Activated CD4-positive, alpha-beta T cell treated with anti-CD3 and anti-CD28 coated beads, Interleukin-2, Interleukin-6, amounts not matched to agents 100 ng/mL and 50 ng/mL, durations not matched to agents 16 hours and 8 hours (primary cell): Measurements from ENCODE around the gene NOS1AP.
"Not testable (repeated sequence)": the region's sequence is repeated elsewhere in the genome, so short reads cannot be mapped to it uniquely, and the experiment has no call there.

ENCODE experiments used
- DNase-seq: peaks from one replicate; pipeline ENCODE4 v3.0.0-alpha.2; 2020

NOS1AP gene

DNA sequence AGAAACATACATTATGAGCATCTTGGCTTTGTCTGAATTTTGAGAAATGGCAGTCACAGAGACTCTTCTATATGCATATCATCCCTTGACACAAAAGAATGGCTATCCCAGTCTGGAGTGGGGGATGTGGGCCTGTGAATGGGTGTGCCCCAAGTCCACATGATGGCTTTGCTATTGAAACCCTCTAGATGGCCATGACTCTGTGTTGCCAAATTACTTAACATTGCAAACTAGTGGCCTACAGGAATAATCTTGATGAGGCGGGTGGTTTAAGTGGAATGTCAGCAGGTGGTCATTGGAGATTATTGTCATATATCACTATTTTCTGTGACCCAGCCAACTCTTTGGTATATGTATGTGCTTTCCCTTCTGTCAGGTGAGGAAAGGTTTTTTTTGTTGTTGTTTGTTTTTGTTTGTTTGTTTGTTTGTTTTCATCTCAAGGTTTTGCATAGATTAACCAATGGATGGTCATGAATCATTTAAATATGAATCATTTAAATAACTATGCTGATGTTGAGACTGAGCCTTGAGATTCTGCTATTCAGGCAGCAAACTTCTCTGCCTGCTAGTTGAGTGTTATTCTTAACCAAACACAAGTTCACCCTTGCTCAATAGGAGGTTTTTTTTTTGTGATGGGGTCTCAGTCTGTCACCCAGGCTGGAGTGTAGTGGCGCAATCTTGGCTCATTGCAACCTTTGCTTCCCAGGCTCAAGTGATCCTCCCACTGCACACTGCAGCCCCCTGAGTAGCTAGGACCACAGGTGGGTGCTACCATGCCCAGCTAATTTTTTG lies 103.0 kb downstream of the NOS1AP start:
- DNase-seq, result no peak

- DNase-seq, result not testable (repeated sequence)
Observed at GRCh38 chr1:162173607-162174006, 104.1 kb downstream of the NOS1AP start.

GRCh38 chr1:162174027-162174426 lies 104.5 kb downstream of the NOS1AP start:
- DNase-seq, result not testable (repeated sequence)

DNA sequence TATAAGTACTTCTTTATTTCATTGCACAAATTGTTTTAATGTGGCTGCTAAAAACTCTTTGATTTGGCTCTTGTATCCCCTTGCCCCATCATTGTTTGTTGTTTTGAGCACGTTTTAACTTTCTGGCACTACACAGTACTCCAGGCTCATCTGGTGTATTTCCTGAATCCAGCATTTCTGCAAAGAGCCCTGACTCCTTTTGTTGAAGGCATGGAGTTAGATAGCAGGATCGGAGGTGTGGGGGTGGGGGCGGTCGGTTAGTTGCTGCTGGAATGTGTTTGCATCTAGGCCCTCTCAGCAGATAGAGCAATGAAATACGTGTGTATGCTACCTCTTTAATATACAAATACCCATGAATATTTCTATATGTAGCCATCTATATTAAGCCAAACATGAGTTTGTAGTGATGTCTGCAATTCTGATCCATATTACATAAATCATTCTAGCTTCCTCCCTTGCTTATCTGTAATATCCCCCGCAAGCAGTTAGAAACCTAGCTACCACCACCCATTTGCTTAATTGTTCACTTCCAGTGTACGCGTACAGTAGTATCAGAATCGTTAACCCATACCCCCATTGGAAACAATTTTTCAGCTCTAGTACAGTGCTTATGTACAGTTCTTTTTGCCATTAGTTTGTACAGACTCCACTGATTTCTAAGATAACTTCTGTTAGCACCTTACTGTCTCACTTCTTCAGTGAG lies 106.0 kb downstream of the NOS1AP start:
- DNase-seq, result no peak

DNA sequence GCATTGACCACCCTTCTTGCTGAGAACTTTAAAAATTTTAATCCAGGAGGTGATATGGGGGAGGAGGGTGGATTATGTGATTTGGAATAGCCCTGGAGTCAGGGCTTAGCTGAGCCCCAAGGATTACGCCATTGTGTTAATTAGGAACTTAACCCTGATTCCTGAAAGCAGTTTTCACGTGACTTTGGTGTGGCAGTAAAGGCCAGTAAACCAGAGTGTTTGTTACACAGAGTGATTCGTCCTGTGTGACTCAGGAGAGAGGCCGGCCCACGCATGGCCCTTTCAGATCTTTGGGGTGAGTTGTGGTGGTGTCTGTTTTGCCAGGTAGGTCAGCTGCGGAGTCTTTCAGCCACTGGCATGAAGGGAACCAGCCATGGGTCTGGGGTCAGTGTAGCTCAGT lies 107.6 kb downstream of the NOS1AP start:
- no peak for DNase-seq

DNA sequence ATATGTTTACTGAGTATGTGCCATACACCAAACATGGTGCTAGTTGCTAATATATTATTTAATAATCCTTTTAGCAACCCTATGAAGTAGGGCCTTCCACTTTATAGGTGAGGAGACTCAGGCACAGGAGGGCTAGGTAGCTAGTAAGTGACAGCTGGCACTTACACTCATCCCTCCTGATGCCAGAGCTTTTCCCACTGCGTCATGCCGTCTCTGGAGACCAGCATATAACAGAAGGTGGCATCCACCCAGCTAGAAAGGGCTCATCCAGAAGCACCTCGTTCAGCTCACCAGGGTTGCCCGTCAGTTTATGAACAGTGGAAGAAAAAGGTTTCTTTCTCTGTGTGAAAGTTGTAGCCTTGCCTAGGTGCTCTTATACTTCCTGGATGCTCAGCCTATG lies 108.9 kb downstream of the NOS1AP start:
- DNase-seq, result no peak

GRCh38 chr1:162179121-162179520 lies 109.6 kb downstream of the NOS1AP start:
- no peak for DNase-seq

DNA sequence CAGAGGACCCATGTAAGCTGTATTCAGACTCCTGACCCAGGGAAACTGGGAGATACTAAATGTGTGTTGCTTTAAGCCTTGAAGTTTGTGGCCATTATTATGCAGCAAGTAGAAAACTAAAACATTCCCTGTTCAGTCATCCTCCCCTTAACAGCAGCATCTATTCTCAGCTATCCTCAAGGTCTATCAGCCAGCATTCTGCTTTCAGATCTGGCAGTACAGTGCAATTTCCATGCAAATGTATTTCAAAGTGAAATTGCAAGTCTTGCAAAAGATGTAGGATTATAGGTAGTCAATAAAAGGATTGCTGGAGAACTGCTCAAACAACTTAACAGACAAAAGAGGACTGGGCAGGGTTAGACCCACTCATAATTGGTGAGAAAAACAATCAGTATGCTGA lies 111.3 kb downstream of the NOS1AP start:
- no peak for DNase-seq

GRCh38 chr1:162182090-162182489 lies 112.6 kb downstream of the NOS1AP start:
- DNase-seq, result no peak

DNA sequence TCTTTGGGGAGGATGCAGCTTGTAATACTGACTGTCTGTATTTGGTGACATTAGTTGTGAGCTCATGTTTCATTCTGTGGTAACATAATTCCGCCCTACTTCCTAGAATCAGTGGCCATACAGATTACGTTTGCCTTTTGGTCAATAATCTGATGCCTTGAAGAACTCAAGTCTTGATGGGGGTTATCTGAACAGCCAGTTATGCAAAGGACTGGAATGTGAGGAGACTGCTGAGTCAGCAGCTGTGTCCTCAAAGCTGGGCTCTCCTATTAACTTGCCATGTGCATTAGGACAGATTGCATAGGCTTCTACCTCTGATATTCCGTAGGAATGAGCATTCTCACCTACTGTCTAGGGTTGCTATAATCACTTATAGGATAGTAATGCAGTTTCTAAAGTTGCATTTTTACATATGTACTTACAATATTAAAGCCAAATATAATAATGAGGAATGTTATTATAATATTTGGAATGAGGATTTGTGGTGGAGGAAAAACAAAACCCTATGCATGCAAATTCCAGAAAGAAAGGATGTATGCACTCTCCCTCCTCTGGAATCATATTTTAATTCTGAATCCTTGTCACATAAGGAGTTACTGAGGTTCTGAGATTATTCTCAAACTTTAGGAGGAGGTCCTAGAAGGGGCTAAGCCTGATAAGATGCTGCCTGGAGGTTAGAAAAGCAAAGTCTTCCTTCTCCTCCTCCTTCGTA lies 116.0 kb downstream of the NOS1AP start:
- no peak for DNase-seq

DNA sequence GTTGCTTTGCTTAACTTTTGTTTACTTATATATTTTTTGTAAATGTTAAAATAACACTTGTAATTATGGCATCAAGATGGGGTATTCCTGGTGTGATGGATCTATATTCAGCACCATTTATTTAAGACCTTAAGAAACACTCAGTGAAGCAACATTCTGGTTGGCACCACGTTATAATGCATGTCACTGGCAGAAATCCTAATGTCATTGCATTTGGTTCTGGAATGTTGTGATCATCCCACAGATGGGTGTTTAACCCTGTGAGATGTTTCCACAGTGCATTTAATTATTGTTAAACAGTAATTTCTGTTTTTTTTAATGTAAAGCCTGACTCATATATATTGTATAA lies 116.5 kb downstream of the NOS1AP start:
- no peak for DNase-seq

DNA sequence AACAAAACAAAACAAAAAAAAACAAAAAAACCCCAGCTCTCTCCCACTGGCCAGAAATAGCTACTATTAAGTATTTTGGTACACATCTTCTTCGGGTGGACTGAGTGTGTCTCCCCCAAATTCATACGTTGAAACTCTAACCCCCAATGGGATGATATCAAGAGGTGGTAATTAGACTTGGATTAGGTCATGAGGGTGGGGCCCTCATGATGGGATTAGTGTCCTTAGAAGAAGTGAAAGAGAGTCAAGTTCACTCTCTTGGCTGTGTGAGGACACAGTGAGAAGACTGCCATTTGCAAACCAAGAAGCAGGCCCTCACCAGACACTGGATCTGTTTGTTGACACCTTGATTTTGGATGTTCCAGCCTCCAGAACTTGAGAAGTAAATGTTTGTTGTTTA lies 116.9 kb downstream of the NOS1AP start:
- no peak for DNase-seq

GRCh38 chr1:162187687-162188276 lies 118.3 kb downstream of the NOS1AP start:
- no peak for DNase-seq

DNA sequence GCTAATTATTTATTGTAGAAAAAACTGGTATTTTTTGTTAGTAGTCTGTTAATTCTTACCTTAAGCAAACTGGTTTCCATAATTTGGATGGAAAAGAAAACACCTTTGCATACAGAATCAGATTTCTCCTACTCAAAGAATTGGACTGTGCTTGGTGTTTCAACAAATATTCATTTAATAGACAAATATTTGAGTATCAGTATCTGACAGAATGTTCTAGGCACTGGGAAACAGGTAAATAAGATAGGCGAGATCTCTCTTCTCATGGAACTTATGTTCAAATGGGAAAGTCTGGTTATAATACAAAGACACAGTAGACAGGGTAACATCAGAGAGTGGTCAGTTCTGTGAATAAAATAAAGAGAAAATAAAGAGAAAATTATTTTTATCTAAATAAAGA lies 119.9 kb downstream of the NOS1AP start:
- no peak for DNase-seq

DNA sequence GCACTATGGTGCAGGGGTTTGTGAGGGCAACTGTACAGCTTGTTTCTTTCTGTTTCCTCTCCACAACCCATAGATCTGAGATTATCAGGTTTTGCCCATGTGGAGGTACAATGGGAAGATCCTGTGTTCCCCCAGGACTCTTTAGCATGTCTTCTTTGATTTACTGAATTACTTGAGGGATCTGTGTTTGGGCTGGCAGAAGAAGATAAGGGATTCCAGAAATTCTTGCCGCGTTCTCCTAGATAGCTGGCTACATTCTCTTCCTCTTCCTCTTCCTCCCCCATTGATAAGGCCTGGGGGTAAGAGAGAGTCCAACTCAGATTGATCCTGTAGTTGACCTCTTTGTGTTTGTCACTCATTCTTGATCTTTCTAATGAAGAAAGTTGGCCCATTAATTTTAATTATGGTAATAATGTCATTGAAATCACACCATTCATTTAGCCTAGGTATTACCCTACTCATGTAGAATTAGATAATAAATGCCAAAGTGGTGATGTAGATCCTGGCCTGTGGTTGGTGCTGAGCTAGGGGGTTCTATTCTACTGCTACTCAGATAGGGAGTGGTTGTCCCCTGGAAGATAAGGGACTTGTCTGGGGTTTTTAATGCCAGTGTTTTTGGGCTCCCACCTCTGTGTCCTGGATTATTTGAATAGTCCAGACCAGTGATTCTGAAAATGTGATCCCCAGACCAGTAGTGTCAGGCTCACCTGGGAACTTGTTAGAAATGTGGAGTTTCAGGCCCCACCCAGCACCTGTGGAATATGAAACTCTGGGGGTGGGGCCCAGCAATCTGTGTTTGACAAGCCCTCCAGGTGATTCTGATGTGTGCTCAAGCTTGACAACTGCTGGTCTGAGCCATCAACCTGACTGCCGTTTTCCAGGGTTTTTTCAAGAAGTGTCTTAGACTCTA lies 122.2 kb downstream of the NOS1AP start:
- no peak for DNase-seq

DNA sequence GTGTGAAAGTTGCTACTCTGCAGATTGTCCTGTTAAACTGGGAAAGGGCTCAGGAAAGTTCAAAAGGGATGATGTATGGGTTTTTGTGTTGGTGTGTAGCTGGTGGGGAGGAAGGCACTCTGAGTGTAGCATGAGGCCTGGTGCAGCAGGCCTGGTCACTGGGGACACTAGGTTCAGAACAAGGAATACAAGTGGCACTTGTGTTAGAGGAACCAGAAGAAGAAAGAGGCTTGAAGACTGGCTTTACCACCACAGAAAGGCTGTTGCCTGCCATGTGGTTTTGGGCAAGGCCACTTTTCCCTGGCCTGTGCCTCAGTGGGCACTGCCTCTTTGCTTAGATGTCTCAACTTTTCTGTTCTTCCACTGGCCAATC lies 122.8 kb downstream of the NOS1AP start:
- no peak for DNase-seq

- DNase-seq, result no peak
Observed at GRCh38 chr1:162192763-162193162, 123.3 kb downstream of the NOS1AP start.

DNA sequence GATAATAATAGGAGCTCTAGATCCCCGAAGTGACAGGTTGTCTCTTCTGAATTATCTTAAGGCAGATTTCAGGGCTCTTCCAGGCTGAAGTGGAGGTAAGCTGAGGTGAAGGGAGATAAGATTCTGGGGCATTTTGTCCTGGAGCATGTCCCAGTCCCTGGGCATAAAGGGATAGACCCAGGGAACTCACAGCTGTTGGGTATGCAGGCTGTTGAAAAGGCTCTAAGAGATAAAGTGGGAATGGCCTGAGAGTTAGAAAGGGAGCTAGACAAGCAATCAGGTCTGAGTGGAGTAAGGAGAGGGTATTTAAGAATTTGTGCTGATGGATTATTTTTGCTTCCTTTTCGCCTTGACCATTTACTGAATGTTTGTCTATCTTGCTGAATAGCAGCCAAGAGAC lies 123.7 kb downstream of the NOS1AP start:
- no peak for DNase-seq

- DNase-seq, result no peak
Observed at GRCh38 chr1:162193815-162194214, 124.3 kb downstream of the NOS1AP start.

- no peak for DNase-seq
Observed at GRCh38 chr1:162195567-162195966, 126.1 kb downstream of the NOS1AP start.

DNA sequence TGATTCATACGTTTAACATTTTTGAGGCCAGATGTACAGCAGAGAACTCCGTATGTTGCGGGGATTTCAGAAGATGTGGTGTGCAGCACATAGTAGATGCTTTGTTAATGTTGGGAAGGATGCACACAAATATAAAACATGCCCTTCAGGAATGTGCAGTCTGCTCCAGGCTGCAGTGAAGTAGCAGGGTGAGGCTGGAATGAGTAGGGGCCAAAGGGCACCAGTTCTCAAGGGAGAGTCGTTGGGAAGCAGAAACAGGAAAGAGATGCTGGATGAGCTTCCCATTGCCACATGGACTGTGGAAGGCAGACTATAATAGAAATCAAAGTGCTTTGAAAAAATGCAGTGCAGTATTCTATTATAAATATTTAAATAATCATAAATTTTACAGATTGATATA lies 126.9 kb downstream of the NOS1AP start:
- DNase-seq, result no peak

GRCh38 chr1:162197041-162197531 lies 127.6 kb downstream of the NOS1AP start:
- DNase-seq, result no peak
